SU-DHL-6 (cell line): ENCODE results near the gene PSPN.

Source experiments
- H2AFZ ChIP-seq: fragments of 200-600 bp; sonication (generic); 2 replicates; pipeline ENCODE4 v1.6.1; 2014; ENCODE audit warnings: low read depth, mild to moderate bottlenecking, moderate library complexity, mixed read lengths, antibody characterized with exemption, low read length; ENCODE audit not compliant: severe bottlenecking
- H3F3A ChIP-seq: fragments of 200-600 bp; shearing (Covaris generic); 2 replicates; pipeline ENCODE4 v1.6.0; 2016; ENCODE audit warnings: antibody characterized with exemption, mild to moderate bottlenecking; ENCODE audit not compliant: insufficient read depth
- H3K27ac ChIP-seq: fragments of 200-600 bp; sonication (generic); 2 replicates; pipeline ENCODE4 v1.5.1; 2016; ENCODE audit warnings: low read depth, mild to moderate bottlenecking, low read length, moderate library complexity, mixed read lengths
- H3K27me3 ChIP-seq: fragments of 200-600 bp; sonication (generic), shearing (Covaris generic); 2 replicates; pipeline ENCODE4 v1.6.0; 2014; ENCODE audit warnings: mild to moderate bottlenecking, low read length
- H3K36me3 ChIP-seq: fragments of 200-600 bp; sonication (generic); 2 replicates; pipeline ENCODE4 v1.6.1; 2014; ENCODE audit warnings: mild to moderate bottlenecking, low read length, mixed read lengths
- H3K4me2 ChIP-seq: fragments of 300-600, 200-600 bp; shearing (Covaris generic), sonication (generic); 2 replicates; pipeline ENCODE4 v1.6.0; 2014; ENCODE audit warnings: low read length, low read depth, mild to moderate bottlenecking; ENCODE audit not compliant: poor library complexity, severe bottlenecking
- H3K4me3 ChIP-seq: fragments of 200-600 bp; sonication (generic); 2 replicates; pipeline ENCODE4 v1.5.1; 2014; ENCODE audit warnings: antibody characterized with exemption, low read length, mild to moderate bottlenecking, mixed read lengths; ENCODE audit not compliant: insufficient read depth, poor library complexity, severe bottlenecking
- H3K79me2 ChIP-seq: fragments of 200-600 bp; sonication (generic); 2 replicates; pipeline ENCODE4 v1.6.1; 2014; ENCODE audit warnings: mild to moderate bottlenecking, low read length, moderate library complexity; ENCODE audit not compliant: insufficient read depth
- H3K9ac ChIP-seq: fragments of 200-600 bp; sonication (generic); 2 replicates; pipeline ENCODE4 v1.7.0; 2014; ENCODE audit warnings: mild to moderate bottlenecking, low read length
- H3K9me2 ChIP-seq: fragments of 200-600 bp; sonication (generic); replicated peaks from 2 replicates; pipeline ENCODE4 v1.6.1; 2014; ENCODE audit warnings: low read length; ENCODE audit not compliant: insufficient read depth
- H3K9me3 ChIP-seq: fragments of 200-600 bp; sonication (generic); 2 replicates; pipeline ENCODE4 v1.6.1; 2014; ENCODE audit warnings: low read length, mixed read lengths; ENCODE audit not compliant: insufficient read depth
- H4K20me1 ChIP-seq: fragments of 200-600 bp; sonication (generic); 2 replicates; pipeline ENCODE4 v1.6.1; 2014; ENCODE audit warnings: low read depth, mild to moderate bottlenecking, antibody characterized with exemption, low read length, moderate library complexity, mixed read lengths
- CTCF ChIP-seq: fragments of 200-600 bp; sonication (generic); IDR thresholded peaks from one replicate; pipeline ENCODE4 v1.5.1; 2017; ENCODE audit warnings: antibody characterized with exemption, mild to moderate bottlenecking, low read length, moderate library complexity; ENCODE audit not compliant: insufficient read depth, poor library complexity, severe bottlenecking
- EZH2phosphoT487 ChIP-seq: fragments of 200-600 bp; sonication (generic), shearing (Covaris generic); conservative IDR thresholded peaks from 2 replicates; pipeline ENCODE4 v1.6.1; 2018; ENCODE audit warnings: mild to moderate bottlenecking, antibody characterized with exemption, low read length, moderate library complexity, mixed read lengths

Gene PSPN

GRCh38 chr19:6414793-6415590, 39.3 kb upstream of the PSPN start:
- H3K79me2 ChIP-seq: peaks cover 7% of the 10 kb centered on the region
- no peak for TF ChIP-seq EZH2phosphoT487
- no peak for TF ChIP-seq CTCF
- H4K20me1 ChIP-seq: no peaks in the 10 kb centered on the region; the same call in 1 of the 2 replicates
- no peak overlapping the region for H3K4me2 ChIP-seq
- no peak overlapping the region for H3K4me3 ChIP-seq
- no peak overlapping the region for H3K27ac ChIP-seq
- no peaks in the 10 kb centered on the region for H3K9me3 ChIP-seq
- no peaks in the 10 kb centered on the region for H3K27me3 ChIP-seq
- no peaks in the 10 kb centered on the region for H3K9me2 ChIP-seq
- H3K36me3 ChIP-seq: peaks cover 2% of the 10 kb centered on the region; the same call in 1 of the 2 replicates
- H3K9ac ChIP-seq: no peak overlapping the region
- peaks cover 5% of the 10 kb centered on the region; the same call in 1 of the 2 replicates for H3F3A ChIP-seq
- H2AFZ ChIP-seq: no peak overlapping the region

- no peak overlapping the region for H3K27ac ChIP-seq
- no peaks in the 10 kb centered on the region for H3K79me2 ChIP-seq
- no peaks in the 10 kb centered on the region for H4K20me1 ChIP-seq
- no peak overlapping the region for H3K4me2 ChIP-seq
- TF ChIP-seq CTCF (no peak), EZH2phosphoT487 (no peak)
- H3F3A ChIP-seq: peaks cover 5% of the 10 kb centered on the region; the same call in 1 of the 2 replicates
- no peak overlapping the region for H3K4me3 ChIP-seq
- H3K9me2 ChIP-seq: no peaks in the 10 kb centered on the region
- H3K9me3 ChIP-seq: no peaks in the 10 kb centered on the region
- no peaks in the 10 kb centered on the region; the same call in 1 of the 2 replicates for H3K36me3 ChIP-seq
- H2AFZ ChIP-seq: no peak overlapping the region
- H3K9ac ChIP-seq: no peak overlapping the region
- H3K27me3 ChIP-seq: no peaks in the 10 kb centered on the region
Measured at GRCh38 chr19:6413721-6414643, 38.2 kb upstream of the PSPN start.

GRCh38 chr19:6413291-6413690, 37.6 kb upstream of the PSPN start:
- no peaks in the 10 kb centered on the region for H3K79me2 ChIP-seq
- H4K20me1 ChIP-seq: no peaks in the 10 kb centered on the region
- H3F3A ChIP-seq: peaks cover 5% of the 10 kb centered on the region; the same call in 1 of the 2 replicates
- no peaks in the 10 kb centered on the region for H3K27me3 ChIP-seq
- H3K27ac ChIP-seq: no peak overlapping the region
- no peaks in the 10 kb centered on the region for H3K9me2 ChIP-seq
- no peak overlapping the region for H3K9ac ChIP-seq
- H3K4me3 ChIP-seq: no peak overlapping the region
- no peak overlapping the region for H2AFZ ChIP-seq
- no peaks in the 10 kb centered on the region; the same call in 1 of the 2 replicates for H3K36me3 ChIP-seq
- TF ChIP-seq EZH2phosphoT487 (no peak), CTCF (no peak)
- no peaks in the 10 kb centered on the region for H3K9me3 ChIP-seq
- H3K4me2 ChIP-seq: no peak overlapping the region
